GM23338 (cell line): ENCODE results near the gene PHACTR2.

Source experiments
- CTCF ChIP-seq, 2 experiments: fragments of 200-600 bp in 1 of 2; sonication (generic) in 1 of 2; conservative IDR thresholded peaks; 2 replicates each; pipeline versions ENCODE4 v1.5.1 to v1.6.1; 2016 to 2017; ENCODE audit warnings: antibody characterized with exemption in 2 of 2, low read depth in 2 of 2, mild to moderate bottlenecking in 2 of 2, moderate library complexity in 1 of 2
- EZH2 ChIP-seq: fragments of 200-600 bp; sonication (generic); IDR thresholded peaks from one replicate; pipeline ENCODE4 v1.8.0; 2017; ENCODE audit warnings: antibody characterized with exemption, mild to moderate bottlenecking, low read depth; ENCODE audit not compliant: unreplicated experiment
- EZH2phosphoT487 ChIP-seq: fragments of 200-600 bp; sonication (generic); IDR thresholded peaks from one replicate; pipeline ENCODE4 v1.8.1; 2018; ENCODE audit warnings: antibody characterized with exemption; ENCODE audit not compliant: unreplicated experiment
- POLR2AphosphoS5 ChIP-seq: IDR thresholded peaks from 2 replicates; pipeline ENCODE4 v1.6.1; 2016; ENCODE audit warnings: antibody characterized with exemption, low read depth
- REST ChIP-seq: IDR thresholded peaks from one replicate; pipeline ENCODE4 v1.6.1; 2018; ENCODE audit warnings: antibody characterized with exemption; ENCODE audit not compliant: unreplicated experiment
- ZNF114 ChIP-seq: fragments of 250-450 bp; sonication (Bioruptor Pico); IDR thresholded peaks from 2 replicates; pipeline ENCODE4 v1.5.0; 2020; ENCODE audit warnings: mild to moderate bottlenecking, moderate library complexity
- TF ChIP-seq, protein P1 (sequence below): fragments of 250-450 bp; sonication (Bioruptor Pico); IDR thresholded peaks from 2 replicates; pipeline ENCODE4 v1.5.0; 2020; ENCODE audit warnings: mild to moderate bottlenecking, moderate library complexity

DNA sequence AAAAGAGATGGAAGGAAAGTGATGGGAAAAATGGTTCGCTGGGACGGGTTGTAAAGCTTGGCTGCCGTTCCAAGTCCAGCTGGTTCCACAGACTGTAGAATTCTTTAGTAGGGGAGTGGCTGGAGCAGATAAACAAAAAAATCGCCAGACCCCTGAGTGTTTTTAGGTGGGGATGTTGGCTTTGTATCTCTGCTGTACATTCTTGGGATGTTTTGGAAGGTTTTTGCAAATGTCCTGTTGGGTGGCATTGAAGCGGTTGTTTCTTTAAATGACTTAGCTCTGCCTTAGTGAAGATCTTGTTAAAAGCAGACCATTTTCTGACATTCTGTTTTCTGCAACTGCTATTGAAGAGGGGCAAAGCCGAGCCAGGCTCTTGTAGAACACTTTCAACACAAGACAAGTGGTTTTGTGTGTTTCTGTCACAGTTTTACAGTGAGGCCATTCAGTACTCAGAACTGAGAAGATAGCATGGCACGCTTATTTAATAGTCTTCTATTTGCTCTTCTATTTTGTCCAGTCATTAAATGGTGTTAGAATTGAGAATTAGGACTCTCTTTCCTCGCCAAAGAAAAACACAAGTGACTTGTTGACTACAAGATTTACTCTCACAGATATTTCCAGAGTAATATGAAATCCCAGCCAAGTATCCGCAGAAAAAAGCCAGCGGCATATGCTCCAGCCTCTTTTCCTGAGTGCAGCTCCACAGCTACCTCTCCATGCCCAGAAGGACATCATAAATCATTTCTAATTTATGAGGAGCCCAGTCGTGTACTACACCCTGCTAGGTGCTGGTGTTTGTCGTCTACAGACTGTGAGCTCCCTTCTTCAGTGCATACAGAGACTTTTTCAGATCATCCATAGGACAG, 65.8 kb downstream of the PHACTR2 start:
- TF ChIP-seq CTCF (conservative IDR thresholded peaks at IDR 0.05; ENCODE audit: low read depth in 2 of 2) (no peak), REST (no peak), ZNF114 (no peak), POLR2AphosphoS5 (no peak), EZH2 (no peak), EZH2phosphoT487 (no peak)
- TF ChIP-seq, protein P1, sequence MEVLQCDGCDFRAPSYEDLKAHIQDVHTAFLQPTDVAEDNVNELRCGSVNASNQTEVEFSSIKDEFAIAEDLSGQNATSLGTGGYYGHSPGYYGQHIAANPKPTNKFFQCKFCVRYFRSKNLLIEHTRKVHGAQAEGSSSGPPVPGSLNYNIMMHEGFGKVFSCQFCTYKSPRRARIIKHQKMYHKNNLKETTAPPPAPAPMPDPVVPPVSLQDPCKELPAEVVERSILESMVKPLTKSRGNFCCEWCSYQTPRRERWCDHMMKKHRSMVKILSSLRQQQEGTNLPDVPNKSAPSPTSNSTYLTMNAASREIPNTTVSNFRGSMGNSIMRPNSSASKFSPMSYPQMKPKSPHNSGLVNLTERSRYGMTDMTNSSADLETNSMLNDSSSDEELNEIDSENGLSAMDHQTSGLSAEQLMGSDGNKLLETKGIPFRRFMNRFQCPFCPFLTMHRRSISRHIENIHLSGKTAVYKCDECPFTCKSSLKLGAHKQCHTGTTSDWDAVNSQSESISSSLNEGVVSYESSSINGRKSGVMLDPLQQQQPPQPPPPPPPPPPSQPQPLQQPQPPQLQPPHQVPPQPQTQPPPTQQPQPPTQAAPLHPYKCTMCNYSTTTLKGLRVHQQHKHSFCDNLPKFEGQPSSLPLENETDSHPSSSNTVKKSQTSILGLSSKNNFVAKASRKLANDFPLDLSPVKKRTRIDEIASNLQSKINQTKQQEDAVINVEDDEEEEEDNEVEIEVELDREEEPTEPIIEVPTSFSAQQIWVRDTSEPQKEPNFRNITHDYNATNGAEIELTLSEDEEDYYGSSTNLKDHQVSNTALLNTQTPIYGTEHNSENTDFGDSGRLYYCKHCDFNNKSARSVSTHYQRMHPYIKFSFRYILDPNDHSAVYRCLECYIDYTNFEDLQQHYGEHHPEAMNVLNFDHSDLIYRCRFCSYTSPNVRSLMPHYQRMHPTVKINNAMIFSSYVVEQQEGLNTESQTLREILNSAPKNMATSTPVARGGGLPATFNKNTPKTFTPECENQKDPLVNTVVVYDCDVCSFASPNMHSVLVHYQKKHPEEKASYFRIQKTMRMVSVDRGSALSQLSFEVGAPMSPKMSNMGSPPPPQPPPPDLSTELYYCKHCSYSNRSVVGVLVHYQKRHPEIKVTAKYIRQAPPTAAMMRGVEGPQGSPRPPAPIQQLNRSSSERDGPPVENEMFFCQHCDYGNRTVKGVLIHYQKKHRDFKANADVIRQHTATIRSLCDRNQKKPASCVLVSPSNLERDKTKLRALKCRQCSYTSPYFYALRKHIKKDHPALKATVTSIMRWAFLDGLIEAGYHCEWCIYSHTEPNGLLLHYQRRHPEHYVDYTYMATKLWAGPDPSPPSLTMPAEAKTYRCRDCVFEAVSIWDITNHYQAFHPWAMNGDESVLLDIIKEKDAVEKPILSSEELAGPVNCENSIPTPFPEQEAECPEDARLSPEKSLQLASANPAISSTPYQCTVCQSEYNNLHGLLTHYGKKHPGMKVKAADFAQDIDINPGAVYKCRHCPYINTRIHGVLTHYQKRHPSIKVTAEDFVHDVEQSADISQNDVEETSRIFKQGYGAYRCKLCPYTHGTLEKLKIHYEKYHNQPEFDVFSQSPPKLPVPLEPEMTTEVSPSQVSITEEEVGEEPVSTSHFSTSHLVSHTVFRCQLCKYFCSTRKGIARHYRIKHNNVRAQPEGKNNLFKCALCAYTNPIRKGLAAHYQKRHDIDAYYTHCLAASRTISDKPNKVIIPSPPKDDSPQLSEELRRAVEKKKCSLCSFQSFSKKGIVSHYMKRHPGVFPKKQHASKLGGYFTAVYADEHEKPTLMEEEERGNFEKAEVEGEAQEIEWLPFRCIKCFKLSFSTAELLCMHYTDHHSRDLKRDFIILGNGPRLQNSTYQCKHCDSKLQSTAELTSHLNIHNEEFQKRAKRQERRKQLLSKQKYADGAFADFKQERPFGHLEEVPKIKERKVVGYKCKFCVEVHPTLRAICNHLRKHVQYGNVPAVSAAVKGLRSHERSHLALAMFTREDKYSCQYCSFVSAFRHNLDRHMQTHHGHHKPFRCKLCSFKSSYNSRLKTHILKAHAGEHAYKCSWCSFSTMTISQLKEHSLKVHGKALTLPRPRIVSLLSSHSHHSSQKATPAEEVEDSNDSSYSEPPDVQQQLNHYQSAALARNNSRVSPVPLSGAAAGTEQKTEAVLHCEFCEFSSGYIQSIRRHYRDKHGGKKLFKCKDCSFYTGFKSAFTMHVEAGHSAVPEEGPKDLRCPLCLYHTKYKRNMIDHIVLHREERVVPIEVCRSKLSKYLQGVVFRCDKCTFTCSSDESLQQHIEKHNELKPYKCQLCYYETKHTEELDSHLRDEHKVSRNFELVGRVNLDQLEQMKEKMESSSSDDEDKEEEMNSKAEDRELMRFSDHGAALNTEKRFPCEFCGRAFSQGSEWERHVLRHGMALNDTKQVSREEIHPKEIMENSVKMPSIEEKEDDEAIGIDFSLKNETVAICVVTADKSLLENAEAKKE, result no peak
